Occipital lobe (tissue), 2 donors: ENCODE data around the gene KMT2C. TPM values are rescaled to one million over a fixed set of nuclear protein-coding genes. Genes with fewer than 3 reads are reported as not detected.
"Not testable (repeated sequence)": the region's sequence is repeated elsewhere in the genome, so short reads cannot be mapped to it uniquely, and the experiment has no call there.

ENCODE experiments used
- DNase-seq: peaks from one replicate; lab custom pipeline; 2025; lab: John Stamatoyannopoulos, UW
- total RNA-seq: library from RNA; depleted of rRNA; stranded (reverse); fragments of >200 nt; gene quantifications from one replicate; pipeline ENCODE4 v1.2.3, GENCODE V29; 2014

KMT2C gene
- total RNA-seq, 1 donor from 2014 or later = 77.7 TPM

GRCh38 chr7:152362128-152362926 lies 73.5 kb downstream of the KMT2C start:
- no peak for DNase-seq

- no peak for DNase-seq
Observed at GRCh38 chr7:152355474-152356057, 80.2 kb downstream of the KMT2C start.

- DNase-seq = no peak
Observed at GRCh38 chr7:152354061-152354460, 81.7 kb downstream of the KMT2C start.

- not testable (repeated sequence) for DNase-seq
Observed at GRCh38 chr7:152353281-152353680, 82.5 kb downstream of the KMT2C start.

- not testable (repeated sequence) for DNase-seq
Observed at GRCh38 chr7:152351747-152352146, 84.1 kb downstream of the KMT2C start.

GRCh38 chr7:152351168-152351567 lies 84.6 kb downstream of the KMT2C start:
- DNase-seq = no peak

GRCh38 chr7:152347888-152348287 lies 87.9 kb downstream of the KMT2C start:
- no peak for DNase-seq

- DNase-seq = no peak
Observed at GRCh38 chr7:152344253-152344652, 91.5 kb downstream of the KMT2C start.

- no peak for DNase-seq
Observed at GRCh38 chr7:152342796-152343195, 93.0 kb downstream of the KMT2C start.

GRCh38 chr7:152341914-152342236 lies 93.9 kb downstream of the KMT2C start:
- no peak for DNase-seq

- no peak for DNase-seq
Observed at GRCh38 chr7:152341039-152341913, 94.5 kb downstream of the KMT2C start.

- no peak for DNase-seq
Observed at GRCh38 chr7:152340161-152340560, 95.6 kb downstream of the KMT2C start.

GRCh38 chr7:152338561-152338960 lies 97.2 kb downstream of the KMT2C start:
- DNase-seq = no peak

- no peak for DNase-seq
Observed at GRCh38 chr7:152336754-152337368, 98.9 kb downstream of the KMT2C start.

GRCh38 chr7:152335900-152336571 lies 99.8 kb downstream of the KMT2C start:
- no peak for DNase-seq

GRCh38 chr7:152333134-152333533 lies 102.7 kb downstream of the KMT2C start:
- DNase-seq = no peak

- no peak for DNase-seq
Observed at GRCh38 chr7:152330827-152331226, 105.0 kb downstream of the KMT2C start.

- DNase-seq = no peak
Observed at GRCh38 chr7:152329469-152329868, 106.3 kb downstream of the KMT2C start.

- no peak for DNase-seq
Observed at GRCh38 chr7:152328234-152328633, 107.6 kb downstream of the KMT2C start.

- DNase-seq = no peak
Observed at GRCh38 chr7:152315845-152316244, 120.0 kb downstream of the KMT2C start.
